ENCODE measurements around the gene LRRC7.

Gene LRRC7

GRCh38 chr1:69743146-69743545, 175.4 kb downstream of the LRRC7 start:
- H3K27me3 ChIP-seq (ENCODE audit: control insufficient read depth, insufficient read depth, low read length): no peaks in the 10 kb centered on the region
- H3K4me3 ChIP-seq (ENCODE audit: low read length): no peak overlapping the region
- no peaks in the 10 kb centered on the region for H3K9me3 ChIP-seq (replicated peaks; ENCODE audit: low read length)
- no peak overlapping the region for H3K4me2 ChIP-seq (ENCODE audit: low read length)
- no peaks in the 10 kb centered on the region for H3K36me3 ChIP-seq (ENCODE audit: insufficient read depth, low read length)
- no peaks in the 10 kb centered on the region for H3K4me1 ChIP-seq (ENCODE audit: control insufficient read depth, insufficient read depth, low read length)
- H3K9ac ChIP-seq (ENCODE audit: low read depth, low read length): no peak overlapping the region

- Histone ChIP-seq H3K36me3 (ENCODE audit: insufficient read depth, low read length) (no peaks in the 10 kb centered on the region), H3K27me3 (ENCODE audit: control insufficient read depth, insufficient read depth, low read length) (no peaks in the 10 kb centered on the region), H3K4me3 (ENCODE audit: low read length) (no peak overlapping the region), H3K9me3 (replicated peaks; ENCODE audit: low read length) (no peaks in the 10 kb centered on the region), H3K4me1 (ENCODE audit: control insufficient read depth, insufficient read depth, low read length) (no peaks in the 10 kb centered on the region), H3K4me2 (ENCODE audit: low read length) (no peak overlapping the region), H3K9ac (ENCODE audit: low read depth, low read length) (no peak overlapping the region)
These were observed 176.7 kb downstream of the LRRC7 start for GRCh38 chr1:69744381-69744780.

- Histone ChIP-seq H3K9ac (ENCODE audit: low read depth, low read length) (no peak overlapping the region), H3K27me3 (ENCODE audit: control insufficient read depth, insufficient read depth, low read length) (no peaks in the 10 kb centered on the region), H3K4me2 (ENCODE audit: low read length) (no peak overlapping the region), H3K4me3 (ENCODE audit: low read length) (no peak overlapping the region), H3K36me3 (ENCODE audit: insufficient read depth, low read length) (no peaks in the 10 kb centered on the region), H3K4me1 (ENCODE audit: control insufficient read depth, insufficient read depth, low read length) (no peaks in the 10 kb centered on the region), H3K9me3 (replicated peaks; ENCODE audit: low read length) (no peaks in the 10 kb centered on the region)
These were observed 179.5 kb downstream of the LRRC7 start for GRCh38 chr1:69747207-69747606.

GRCh38 chr1:69750638-69751037, 182.9 kb downstream of the LRRC7 start:
- Histone ChIP-seq H3K4me1 (ENCODE audit: control insufficient read depth, insufficient read depth, low read length) (no peaks in the 10 kb centered on the region), H3K4me2 (ENCODE audit: low read length) (no peak overlapping the region), H3K9me3 (replicated peaks; ENCODE audit: low read length) (no peaks in the 10 kb centered on the region), H3K9ac (ENCODE audit: low read depth, low read length) (no peak overlapping the region), H3K4me3 (ENCODE audit: low read length) (no peak overlapping the region), H3K36me3 (ENCODE audit: insufficient read depth, low read length) (no peaks in the 10 kb centered on the region), H3K27me3 (ENCODE audit: control insufficient read depth, insufficient read depth, low read length) (no peaks in the 10 kb centered on the region)

GRCh38 chr1:69752831-69753230, 185.1 kb downstream of the LRRC7 start:
- H3K36me3 ChIP-seq (ENCODE audit: insufficient read depth, low read length): no peaks in the 10 kb centered on the region
- no peak overlapping the region for H3K4me2 ChIP-seq (ENCODE audit: low read length)
- H3K9me3 ChIP-seq (replicated peaks; ENCODE audit: low read length): no peaks in the 10 kb centered on the region
- H3K4me3 ChIP-seq (ENCODE audit: low read length): no peak overlapping the region
- no peaks in the 10 kb centered on the region for H3K27me3 ChIP-seq (ENCODE audit: control insufficient read depth, insufficient read depth, low read length)
- H3K9ac ChIP-seq (ENCODE audit: low read depth, low read length): no peak overlapping the region
- H3K4me1 ChIP-seq (ENCODE audit: control insufficient read depth, insufficient read depth, low read length): no peaks in the 10 kb centered on the region

DNA sequence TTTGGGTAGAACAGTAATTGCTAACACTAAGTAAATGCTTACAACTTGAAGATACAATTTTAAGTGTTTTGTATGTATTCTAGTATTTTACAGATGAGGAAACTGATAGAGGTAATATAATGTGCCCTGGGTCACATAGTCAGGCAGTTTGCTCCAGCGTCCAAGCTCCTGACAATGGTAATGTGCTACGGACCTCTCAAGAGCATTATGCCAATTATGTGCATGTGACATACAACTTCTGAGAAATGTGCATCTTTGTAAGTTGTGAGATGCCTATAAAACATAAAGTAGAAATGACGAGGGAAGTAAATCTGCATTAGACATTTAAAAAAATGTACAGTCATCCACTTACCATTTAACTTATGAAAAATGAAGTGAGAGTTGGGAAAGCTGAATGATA, 186.8 kb downstream of the LRRC7 start:
- H3K4me3 ChIP-seq (ENCODE audit: low read length): no peak overlapping the region
- H3K4me2 ChIP-seq (ENCODE audit: low read length): no peak overlapping the region
- H3K4me1 ChIP-seq (ENCODE audit: control insufficient read depth, insufficient read depth, low read length): no peaks in the 10 kb centered on the region
- no peaks in the 10 kb centered on the region for H3K9me3 ChIP-seq (replicated peaks; ENCODE audit: low read length)
- H3K27me3 ChIP-seq (ENCODE audit: control insufficient read depth, insufficient read depth, low read length): no peaks in the 10 kb centered on the region
- no peaks in the 10 kb centered on the region for H3K36me3 ChIP-seq (ENCODE audit: insufficient read depth, low read length)
- no peak overlapping the region for H3K9ac ChIP-seq (ENCODE audit: low read depth, low read length)

GRCh38 chr1:69755647-69756046, 187.9 kb downstream of the LRRC7 start:
- no peaks in the 10 kb centered on the region for H3K4me1 ChIP-seq (ENCODE audit: control insufficient read depth, insufficient read depth, low read length)

DNA sequence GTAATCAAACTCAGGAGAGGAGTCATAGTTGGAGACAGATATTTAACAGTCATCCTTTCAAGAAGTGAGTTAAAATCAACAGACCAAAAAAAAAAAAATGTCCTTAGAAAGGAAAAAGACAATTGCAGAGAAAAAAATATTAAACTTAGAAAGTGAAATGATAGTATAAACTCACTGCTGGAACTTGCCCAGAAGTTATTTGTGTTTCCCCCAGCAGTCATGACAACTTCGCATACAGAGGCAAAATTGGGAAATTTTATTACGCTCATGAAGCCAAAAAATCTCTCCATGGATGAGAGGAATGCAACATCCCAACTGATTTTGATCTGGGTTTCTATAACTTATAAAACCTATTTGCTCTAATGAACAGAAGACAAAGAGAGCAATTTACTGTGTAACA, 198.2 kb downstream of the LRRC7 start:
- H3K9me3 ChIP-seq (replicated peaks; ENCODE audit: low read length): no peaks in the 10 kb centered on the region
- H3K36me3 ChIP-seq (ENCODE audit: insufficient read depth, low read length): no peaks in the 10 kb centered on the region
- no peaks in the 10 kb centered on the region for H3K27me3 ChIP-seq (ENCODE audit: control insufficient read depth, insufficient read depth, low read length)
- H3K4me3 ChIP-seq (ENCODE audit: low read length): no peak overlapping the region
- no peaks in the 10 kb centered on the region for H3K4me1 ChIP-seq (ENCODE audit: control insufficient read depth, insufficient read depth, low read length)
- no peak overlapping the region for H3K9ac ChIP-seq (ENCODE audit: low read depth, low read length)
- H3K4me2 ChIP-seq (ENCODE audit: low read length): no peak overlapping the region

More at GRCh38 chr1:69755647-69756046, 187.9 kb downstream of the LRRC7 start:
- H3K27me3 ChIP-seq (ENCODE audit: control insufficient read depth, insufficient read depth, low read length): no peaks in the 10 kb centered on the region
- H3K4me2 ChIP-seq (ENCODE audit: low read length): no peak overlapping the region
- no peaks in the 10 kb centered on the region for H3K9me3 ChIP-seq (replicated peaks; ENCODE audit: low read length)
- H3K4me3 ChIP-seq (ENCODE audit: low read length): no peak overlapping the region
- H3K9ac ChIP-seq (ENCODE audit: low read depth, low read length): no peak overlapping the region
- no peaks in the 10 kb centered on the region for H3K36me3 ChIP-seq (ENCODE audit: insufficient read depth, low read length)

DNA sequence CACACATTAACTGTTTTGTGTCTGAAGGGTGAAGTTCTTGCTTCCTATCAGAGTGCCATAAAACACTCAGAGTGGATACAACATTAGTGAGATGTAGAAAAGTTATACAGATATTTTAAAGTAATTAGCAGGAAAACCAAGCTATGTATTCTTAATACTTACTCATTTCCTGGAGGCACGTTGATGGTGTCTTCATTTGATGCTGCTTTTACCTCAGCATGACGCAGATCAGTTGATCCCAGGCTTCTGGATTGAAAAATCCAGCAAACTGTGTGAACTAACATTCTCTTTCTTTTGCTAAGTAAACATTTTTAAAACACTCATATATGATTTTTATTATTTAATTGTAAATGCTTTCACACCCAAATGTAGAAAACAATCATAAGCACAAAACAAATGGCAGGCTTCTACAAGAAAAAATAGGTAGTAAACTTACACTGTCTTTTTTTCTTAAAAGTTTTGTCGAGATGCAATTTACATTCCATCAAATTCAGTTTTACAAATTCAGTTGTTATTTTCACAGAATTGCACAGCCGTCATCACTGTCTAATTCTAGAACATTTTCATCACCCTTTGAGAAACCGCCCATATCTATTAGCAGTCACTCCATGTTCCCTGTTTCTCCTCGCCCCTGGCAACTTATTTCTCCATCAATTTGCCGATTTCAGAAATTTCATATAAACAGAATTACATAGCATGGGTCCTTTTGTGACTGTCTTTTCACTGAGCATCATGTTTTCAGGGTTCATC, 198.9 kb downstream of the LRRC7 start:
- Histone ChIP-seq H3K36me3 (ENCODE audit: insufficient read depth, low read length) (no peaks in the 10 kb centered on the region), H3K9me3 (replicated peaks; ENCODE audit: low read length) (no peaks in the 10 kb centered on the region), H3K4me3 (ENCODE audit: low read length) (no peak overlapping the region), H3K9ac (ENCODE audit: low read depth, low read length) (no peak overlapping the region), H3K27me3 (ENCODE audit: control insufficient read depth, insufficient read depth, low read length) (no peaks in the 10 kb centered on the region), H3K4me2 (ENCODE audit: low read length) (no peak overlapping the region), H3K4me1 (ENCODE audit: control insufficient read depth, insufficient read depth, low read length) (no peaks in the 10 kb centered on the region)

DNA sequence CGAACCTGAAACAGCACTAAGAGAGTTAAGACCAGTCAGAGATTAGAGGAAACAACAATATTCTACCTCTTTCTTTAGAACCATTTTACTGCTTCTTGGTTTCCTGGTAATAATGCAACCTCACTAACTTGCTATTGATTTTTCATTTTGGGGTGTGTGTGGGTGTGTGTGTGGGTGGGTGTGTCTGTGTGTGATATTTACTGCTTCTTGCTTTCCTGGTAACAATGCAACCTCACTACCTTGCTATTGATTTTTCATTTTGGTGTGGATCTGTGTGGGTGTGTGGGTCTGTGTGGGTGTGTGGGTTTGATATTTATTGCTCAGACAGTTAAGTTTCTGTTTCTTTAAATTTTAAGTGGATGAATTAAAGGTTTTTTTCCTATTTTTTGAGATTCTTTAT, 208.8 kb downstream of the LRRC7 start:
- Histone ChIP-seq H3K4me2 (ENCODE audit: low read length) (no peak overlapping the region), H3K9me3 (replicated peaks; ENCODE audit: low read length) (no peaks in the 10 kb centered on the region), H3K4me3 (ENCODE audit: low read length) (no peak overlapping the region), H3K9ac (ENCODE audit: low read depth, low read length) (no peak overlapping the region), H3K4me1 (ENCODE audit: control insufficient read depth, insufficient read depth, low read length) (no peaks in the 10 kb centered on the region), H3K36me3 (ENCODE audit: insufficient read depth, low read length) (no peaks in the 10 kb centered on the region), H3K27me3 (ENCODE audit: control insufficient read depth, insufficient read depth, low read length) (no peaks in the 10 kb centered on the region)

GRCh38 chr1:69777423-69777822, 209.7 kb downstream of the LRRC7 start:
- Histone ChIP-seq H3K4me2 (ENCODE audit: low read length) (no peak overlapping the region), H3K9ac (ENCODE audit: low read depth, low read length) (no peak overlapping the region), H3K4me1 (ENCODE audit: control insufficient read depth, insufficient read depth, low read length) (no peaks in the 10 kb centered on the region), H3K36me3 (ENCODE audit: insufficient read depth, low read length) (no peaks in the 10 kb centered on the region), H3K9me3 (replicated peaks; ENCODE audit: low read length) (no peaks in the 10 kb centered on the region), H3K27me3 (ENCODE audit: control insufficient read depth, insufficient read depth, low read length) (no peaks in the 10 kb centered on the region), H3K4me3 (ENCODE audit: low read length) (no peak overlapping the region)

GRCh38 chr1:69777971-69778370, 210.2 kb downstream of the LRRC7 start:
- Histone ChIP-seq H3K9me3 (replicated peaks; ENCODE audit: low read length) (no peaks in the 10 kb centered on the region), H3K27me3 (ENCODE audit: control insufficient read depth, insufficient read depth, low read length) (no peaks in the 10 kb centered on the region), H3K36me3 (ENCODE audit: insufficient read depth, low read length) (no peaks in the 10 kb centered on the region), H3K4me1 (ENCODE audit: control insufficient read depth, insufficient read depth, low read length) (no peaks in the 10 kb centered on the region), H3K4me3 (ENCODE audit: low read length) (no peak overlapping the region), H3K9ac (ENCODE audit: low read depth, low read length) (no peak overlapping the region), H3K4me2 (ENCODE audit: low read length) (no peak overlapping the region)
